ENCODE measurements around the gene FBXL19. TPM values are rescaled to one million over a fixed set of nuclear protein-coding genes. Genes with fewer than 3 reads are reported as not detected.

FBXL19 gene
- total RNA-seq, 4 donors from 2014 or later = 4.7 to 9.1 (median 6.9) TPM

DNA sequence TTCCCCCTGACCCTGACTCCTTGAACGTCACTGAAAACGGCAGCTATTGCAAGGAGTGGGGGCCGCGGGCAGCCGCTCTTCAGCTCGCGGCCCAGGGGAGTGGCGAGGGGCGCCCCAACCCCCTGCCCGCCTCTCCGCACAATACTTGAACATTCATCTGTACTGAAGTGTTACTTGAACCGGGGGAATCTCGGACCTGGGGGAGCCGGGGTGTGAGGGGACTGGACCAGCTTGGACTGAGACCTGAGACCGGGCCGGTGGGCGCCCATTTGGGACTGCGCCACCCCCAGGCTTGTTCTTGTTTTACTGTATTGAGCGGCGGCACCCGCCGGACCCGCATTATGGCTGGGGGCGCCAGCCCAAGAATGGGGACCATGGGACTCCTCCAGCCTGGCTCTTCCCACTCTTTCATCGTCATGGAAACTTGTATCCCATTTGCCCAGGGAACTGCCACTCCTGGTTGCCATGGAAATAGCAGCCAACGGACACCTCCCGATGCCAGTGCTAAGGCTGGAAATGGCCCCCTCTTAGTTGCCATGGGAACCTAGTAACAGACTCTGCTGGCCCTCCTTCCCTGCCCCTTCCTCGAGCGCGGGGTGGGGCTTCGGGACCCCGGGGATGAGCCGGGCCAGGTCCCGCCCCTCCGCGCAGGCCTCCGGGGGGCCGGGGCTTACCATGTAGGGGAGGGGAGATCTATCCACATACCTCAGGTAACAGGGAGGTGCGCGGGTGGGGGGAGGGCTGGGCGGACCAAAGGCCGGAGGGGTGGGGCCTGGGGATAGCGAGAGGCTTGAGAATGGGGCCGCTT lies 24.7 kb downstream of the FBXL19 start:
- DNase-seq (ENCODE audit: low spot score) (peak; percentile 93), ATAC-seq (ENCODE audit: low FRiP score) (peak; percentile 74)
- TF ChIP-seq, protein P1, sequence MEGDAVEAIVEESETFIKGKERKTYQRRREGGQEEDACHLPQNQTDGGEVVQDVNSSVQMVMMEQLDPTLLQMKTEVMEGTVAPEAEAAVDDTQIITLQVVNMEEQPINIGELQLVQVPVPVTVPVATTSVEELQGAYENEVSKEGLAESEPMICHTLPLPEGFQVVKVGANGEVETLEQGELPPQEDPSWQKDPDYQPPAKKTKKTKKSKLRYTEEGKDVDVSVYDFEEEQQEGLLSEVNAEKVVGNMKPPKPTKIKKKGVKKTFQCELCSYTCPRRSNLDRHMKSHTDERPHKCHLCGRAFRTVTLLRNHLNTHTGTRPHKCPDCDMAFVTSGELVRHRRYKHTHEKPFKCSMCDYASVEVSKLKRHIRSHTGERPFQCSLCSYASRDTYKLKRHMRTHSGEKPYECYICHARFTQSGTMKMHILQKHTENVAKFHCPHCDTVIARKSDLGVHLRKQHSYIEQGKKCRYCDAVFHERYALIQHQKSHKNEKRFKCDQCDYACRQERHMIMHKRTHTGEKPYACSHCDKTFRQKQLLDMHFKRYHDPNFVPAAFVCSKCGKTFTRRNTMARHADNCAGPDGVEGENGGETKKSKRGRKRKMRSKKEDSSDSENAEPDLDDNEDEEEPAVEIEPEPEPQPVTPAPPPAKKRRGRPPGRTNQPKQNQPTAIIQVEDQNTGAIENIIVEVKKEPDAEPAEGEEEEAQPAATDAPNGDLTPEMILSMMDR (IDR thresholded peaks at IDR 0.05) = no peak

DNA sequence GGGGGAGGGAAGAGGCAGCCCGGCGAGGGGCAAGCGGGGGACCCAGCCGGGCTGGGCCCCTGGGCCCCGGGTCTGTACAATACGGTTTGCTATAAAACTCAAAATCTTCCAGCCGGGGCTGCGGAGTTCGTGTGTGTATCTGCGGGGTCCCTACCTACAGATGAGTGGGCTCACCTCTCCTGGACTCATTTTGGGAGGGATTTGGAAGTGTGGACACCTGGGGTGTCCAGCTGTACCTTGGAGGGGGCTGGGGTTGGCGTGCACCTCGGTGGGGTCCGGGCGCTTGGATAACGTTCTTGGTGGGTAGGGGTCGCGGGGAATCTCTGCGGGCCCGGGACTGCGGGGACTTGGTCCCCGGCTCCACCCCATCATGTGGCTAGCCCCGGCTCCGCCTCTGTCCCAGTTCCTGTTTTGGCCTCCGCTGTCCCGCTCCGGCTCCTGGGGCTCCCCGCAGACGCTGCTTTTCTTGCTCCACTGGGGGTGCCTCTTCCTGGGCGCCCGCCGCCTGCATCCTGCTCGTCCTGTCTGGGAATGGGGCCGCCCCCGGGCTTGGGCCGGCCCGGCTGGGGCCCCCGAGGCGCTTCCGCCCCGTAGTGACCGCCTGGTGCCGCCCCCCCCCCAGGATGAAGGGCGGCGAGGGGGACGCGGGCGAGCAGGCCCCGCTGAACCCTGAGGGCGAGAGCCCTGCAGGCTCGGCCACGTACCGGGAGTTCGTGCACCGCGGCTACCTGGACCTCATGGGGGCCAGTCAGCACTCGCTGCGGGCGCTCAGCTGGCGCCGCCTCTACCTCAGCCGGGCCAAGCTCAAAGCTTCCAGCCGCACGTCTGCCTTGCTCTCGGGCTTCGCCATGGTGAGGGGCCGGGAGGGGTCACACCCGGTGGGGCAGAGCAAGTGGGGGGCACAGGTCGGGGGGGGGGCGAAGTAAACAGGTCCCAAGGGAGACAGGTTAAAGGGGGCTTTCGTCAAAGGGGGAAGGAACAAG lies 25.6 kb downstream of the FBXL19 start, which contains the start of gene ORAI3:
TSS of gene ORAI3 (plus strand) at position 402 of the 983 bp plus-strand sequence. CDS start at position 624, 222 bp downstream.
- no peak for DNase-seq (ENCODE audit: low spot score)
- TF ChIP-seq, protein P1 (IDR thresholded peaks at IDR 0.05) = no peak
- ATAC-seq (ENCODE audit: low FRiP score) = peak; percentile 30

DNA sequence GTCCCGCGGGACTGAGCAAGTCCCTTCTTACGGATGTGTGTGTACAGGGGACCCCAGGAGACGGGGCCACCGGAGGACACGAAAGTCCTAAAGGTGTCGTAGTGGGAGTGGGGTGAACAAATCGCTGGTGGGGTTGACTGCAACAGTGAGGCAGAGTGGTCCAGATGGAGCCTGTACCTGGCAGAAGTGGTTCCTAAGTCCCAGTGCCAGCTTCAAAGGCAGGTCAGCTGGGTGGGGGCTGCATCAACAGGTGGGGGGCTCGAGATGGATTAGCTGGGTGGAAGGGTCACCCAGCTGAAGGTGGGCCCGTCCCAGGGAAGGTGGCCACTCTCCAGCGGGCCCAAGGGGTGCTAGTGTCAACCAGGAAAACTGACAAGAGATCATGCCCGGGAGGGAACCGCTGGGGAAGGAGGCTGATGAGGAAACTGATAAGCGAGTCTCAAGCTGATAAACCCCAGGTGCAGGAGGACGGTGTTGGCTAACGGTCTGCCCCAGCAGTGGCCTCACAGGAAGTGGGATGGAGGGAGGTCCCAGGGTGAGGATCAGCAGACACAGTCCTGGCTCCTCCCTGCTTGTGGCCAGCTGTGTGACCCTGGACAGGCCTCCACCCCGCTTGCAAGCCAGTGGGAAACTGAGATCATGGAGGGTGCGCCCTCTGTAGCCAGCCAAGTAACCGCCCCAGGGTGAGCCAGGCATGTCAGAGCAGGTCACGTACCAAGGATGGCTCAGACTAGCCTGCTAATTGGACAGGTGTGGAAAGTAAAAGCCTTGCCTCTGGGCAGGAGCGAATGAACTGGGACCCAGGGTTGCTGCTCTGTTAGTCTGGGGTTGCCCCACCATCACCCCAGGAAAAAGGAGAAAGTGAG lies 26.5 kb downstream of the FBXL19 start:
- DNase-seq (ENCODE audit: low spot score) (peak; percentile 41), ATAC-seq (ENCODE audit: low FRiP score) (peak; percentile 53)
- TF ChIP-seq, protein P1 (IDR thresholded peaks at IDR 0.05) = no peak

DNA sequence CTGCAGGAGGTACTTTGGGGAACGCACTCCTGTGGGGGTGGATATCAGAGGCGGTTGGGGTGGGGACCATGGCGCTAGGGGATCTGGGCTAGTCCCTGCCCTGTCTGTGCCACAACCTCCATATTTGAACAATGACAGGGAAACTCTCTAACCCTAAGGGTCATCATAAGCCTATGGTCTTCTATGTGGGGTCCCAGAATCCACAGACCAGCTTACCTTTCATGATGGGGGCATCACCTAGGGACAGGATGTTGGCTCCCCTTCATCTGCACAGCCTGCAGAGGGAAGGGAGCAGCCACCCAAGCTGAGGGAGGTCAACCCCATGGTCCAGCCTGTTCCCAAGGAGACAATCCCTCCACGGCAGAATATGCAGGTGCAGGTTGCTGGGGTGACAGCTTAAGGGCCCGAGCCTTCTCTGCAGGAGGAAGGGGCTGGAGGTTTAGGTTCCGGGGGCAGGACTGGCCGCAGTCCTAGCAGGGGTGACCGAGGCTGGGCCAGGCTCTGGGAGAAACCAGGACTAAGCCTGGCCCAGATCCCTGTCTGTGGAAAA lies 27.2 kb downstream of the FBXL19 start:
- ATAC-seq (ENCODE audit: low FRiP score) (no peak), DNase-seq (ENCODE audit: low spot score) (no peak)
- TF ChIP-seq, protein P1 (IDR thresholded peaks at IDR 0.05) = no peak

DNA sequence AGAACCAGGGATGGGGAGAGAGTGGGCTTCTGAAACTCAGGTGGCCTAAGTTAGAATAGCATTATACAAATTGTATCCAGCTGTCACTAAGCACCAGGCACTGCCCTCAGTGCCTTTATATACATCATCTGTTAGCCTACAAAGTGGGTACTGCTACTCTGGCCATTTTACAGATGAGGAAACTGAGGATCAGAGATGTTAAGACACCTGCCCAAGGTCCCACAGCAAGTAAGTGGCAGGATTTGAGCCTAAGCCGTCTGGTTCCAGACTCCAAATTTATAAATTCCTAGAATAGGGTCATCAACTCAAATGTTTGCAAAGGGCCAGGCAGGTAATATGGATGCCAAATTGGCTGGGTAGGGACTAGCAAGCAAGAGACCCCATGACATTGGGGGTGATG lies 27.8 kb downstream of the FBXL19 start:
- TF ChIP-seq, protein P1 (IDR thresholded peaks at IDR 0.05) = no peak
- ATAC-seq (ENCODE audit: low FRiP score) (no peak), DNase-seq (ENCODE audit: low spot score) (no peak)

DNA sequence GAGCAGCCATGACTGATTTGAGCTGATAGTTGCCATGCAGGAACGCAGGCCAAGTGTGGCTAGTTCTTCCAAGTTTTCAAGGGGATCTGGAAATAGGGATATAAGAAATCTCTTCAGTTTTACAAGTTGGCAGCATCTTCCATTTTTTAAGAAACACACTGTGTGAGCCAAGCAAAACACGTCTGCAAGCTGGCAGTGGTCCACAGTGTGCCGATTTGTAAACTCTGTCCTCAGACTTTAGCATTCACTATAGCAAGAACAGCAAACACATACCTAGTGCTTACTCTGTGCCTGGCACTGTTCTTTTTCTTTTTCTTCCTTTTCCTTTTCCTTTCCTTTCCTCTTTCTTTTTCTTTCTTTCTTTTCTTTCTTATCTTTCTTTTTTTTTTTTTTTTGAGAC lies 28.4 kb downstream of the FBXL19 start:
- ATAC-seq (ENCODE audit: low FRiP score) = no peak
- no peak for DNase-seq (ENCODE audit: low spot score)
- TF ChIP-seq, protein P1 (IDR thresholded peaks at IDR 0.05) = no peak
